Spleen (tissue), 11 donors: ENCODE measurements around the gene RASSF6. TPM values are rescaled to one million over a fixed set of nuclear protein-coding genes. Genes with fewer than 3 reads are reported as not detected.

ENCODE experiments used
- DNase-seq: peaks from one replicate; pipeline ENCODE4 v3.0.0-alpha.2; 2020
- H3K27ac ChIP-seq, 8 donors: fragments of 200-600 bp; sonication (generic) in 7 of 8; 1 replicate in 4 of 8; 2 replicates in 4 of 8; pipeline versions ENCODE4 v1.5.0 to v1.8.0; 2016 to 2021; ENCODE audit warnings: inconsistent platforms in 4 of 8, mild to moderate bottlenecking in 4 of 8, moderate library complexity in 1 of 8
- H3K27me3 ChIP-seq, 7 donors: fragments of 200-600 bp; sonication (generic) in 6 of 7; replicated peaks in 1 of 7; 1 replicate in 4 of 7; 2 replicates in 3 of 7; pipeline versions ENCODE4 v1.5.0 to v1.8.0; 2016 to 2021; ENCODE audit warnings: inconsistent platforms in 3 of 7, mild to moderate bottlenecking in 1 of 7
- H3K36me3 ChIP-seq, 6 donors: fragments of 200-600 bp; sonication (generic) in 5 of 6; 1 replicate in 4 of 6; 2 replicates in 2 of 6; pipeline versions ENCODE4 v1.5.0 to v1.8.0; 2016 to 2021; ENCODE audit warnings: inconsistent platforms in 2 of 6
- H3K4me1 ChIP-seq, 6 donors: fragments of 200-600 bp; sonication (generic) in 5 of 6; 1 replicate in 3 of 6; 2 replicates in 3 of 6; pipeline versions ENCODE4 v1.5.0 to v1.8.0; 2016 to 2021; ENCODE audit warnings: inconsistent platforms in 3 of 6
- H3K4me3 ChIP-seq, 8 donors: fragments of 200-600 bp; sonication (generic) in 7 of 8; 1 replicate in 4 of 8; 2 replicates in 4 of 8; pipeline versions ENCODE4 v1.5.0 to v1.8.0; 2016 to 2021; ENCODE audit warnings: inconsistent platforms in 4 of 8, mild to moderate bottlenecking in 4 of 8, moderate library complexity in 2 of 8
- H3K9me3 ChIP-seq, 8 donors: fragments of 200-600 bp; sonication (generic) in 7 of 8; 1 replicate in 4 of 8; 2 replicates in 4 of 8; pipeline versions ENCODE4 v1.5.0 to v1.8.0; 2016 to 2021; ENCODE audit warnings: inconsistent platforms in 4 of 8
- POLR2A ChIP-seq, 3 donors: fragments of 450-650 bp; IDR thresholded peaks; one replicate each; pipeline ENCODE4 v1.5.1; 2017; ENCODE audit warnings: antibody characterized with exemption in 3 of 3, mild to moderate bottlenecking in 1 of 3
- POLR2AphosphoS5 ChIP-seq, 3 donors: sonication (generic); formaldehyde crosslinking; IDR thresholded peaks; one replicate each; pipeline ENCODE4 v1.5.1; 2017; ENCODE audit warnings: antibody characterized with exemption in 3 of 3
- WGBS, 5 donors: extraction: QIAGEN DNeasy Blood & Tissue Kit in 3 of 5; methylation state at CpG; one replicate each; pipeline versions ENCODE4 v1.1.5 to v1.1.7; 2013 to 2018; 5-methylcytosine and 5-hydroxymethylcytosine counted together
- intact Hi-C: fragments of 100-400 bp; cut with DNase I; formaldehyde crosslinking; loops from one replicate; pipeline ENCODE4 v1.15.0; 2023; ENCODE audit warnings: low total_unique reads
- polyA plus RNA-seq, 3 donors: library from polyadenylated mRNA; stranded (reverse); fragments of 200-250 nt; gene quantifications; one replicate each; pipeline ENCODE4 v1.2.1, GENCODE V29; 2013
- small RNA-seq, 4 donors: library from RNA; depleted of rRNA; stranded (forward); fragments of <200 nt; gene quantifications; one replicate each; pipeline ENCODE3, GENCODE V24; 2016
- total RNA-seq, 7 donors: library from RNA; depleted of rRNA in 3 of 7; stranded (reverse); fragments of >200 nt in 3 of 7; fragmentation: NEBNext Ultra II Directional in 4 of 7; extraction: Animal tissue kit (Norgen Biotek cat#: 25700) in 4 of 7; gene quantifications; one replicate each; pipeline versions ENCODE4 v1.1.0 to v1.2.1, GENCODE V29; 2016 to 2021
- TF ChIP-seq, protein P1 (sequence below), 11 experiments: fragments of 200-600 bp in 7 of 11; fragments of 450-650 bp in 4 of 11; sonication (generic) in 4 of 11; IDR thresholded peaks in 8 of 11; conservative IDR thresholded peaks in 3 of 11; 1 replicate in 7 of 11; 2 replicates in 4 of 11; pipeline versions ENCODE4 v1.4.0 to v1.8.0; 2016 to 2021; ENCODE audit warnings: antibody characterized with exemption in 11 of 11, inconsistent platforms in 4 of 11, mild to moderate bottlenecking in 1 of 11
- donor health status: healthy with polysubstance abuse.
- donor health status: DM: no; HTN: no; CAD: no; lungs with moderate emphysema.
- donor health status: DM: no; HTN: no; CAD: no.
- donor health status: Bipolar disorder and iron deficiency.
- donor health status: healthy.
- donor health status: DM: no; HTN: no; CAD: no.
- donor health status: DM: yes; HTN: yes; CAD: no.

RASSF6 gene
- total and polyA plus RNA-seq, 10 donors, result 0.09 to 1.3 (median 0.29) TPM

DNA sequence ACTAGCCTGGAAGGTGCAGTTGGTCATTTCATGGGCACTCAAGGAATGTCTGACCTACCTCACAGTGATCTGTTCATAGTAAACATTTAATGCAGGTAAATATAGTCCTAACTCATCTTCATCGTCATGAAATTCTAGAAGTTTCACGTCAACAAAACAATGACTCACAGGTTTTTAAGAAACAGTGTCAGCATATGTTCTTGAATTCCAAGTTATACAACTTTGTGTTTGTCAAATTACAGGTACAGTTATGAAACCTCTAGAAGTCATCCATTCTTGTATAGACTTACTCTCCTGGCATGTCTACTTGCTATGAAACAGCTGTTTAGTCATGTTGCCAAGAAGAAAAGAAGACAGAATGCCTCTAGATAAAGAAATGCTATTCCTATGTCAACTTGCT, 92.1 kb downstream of the RASSF6 start:
- no peak for DNase-seq
- Histone ChIP-seq H3K27me3 (no peaks in the 10 kb centered on the region), H3K4me1 (no peaks in the 10 kb centered on the region), H3K9me3 (no peaks in the 10 kb centered on the region), H3K27ac (no peak overlapping the region), H3K4me3 (no peak overlapping the region), H3K36me3 (no peaks in the 10 kb centered on the region)
- TF ChIP-seq, protein P1, sequence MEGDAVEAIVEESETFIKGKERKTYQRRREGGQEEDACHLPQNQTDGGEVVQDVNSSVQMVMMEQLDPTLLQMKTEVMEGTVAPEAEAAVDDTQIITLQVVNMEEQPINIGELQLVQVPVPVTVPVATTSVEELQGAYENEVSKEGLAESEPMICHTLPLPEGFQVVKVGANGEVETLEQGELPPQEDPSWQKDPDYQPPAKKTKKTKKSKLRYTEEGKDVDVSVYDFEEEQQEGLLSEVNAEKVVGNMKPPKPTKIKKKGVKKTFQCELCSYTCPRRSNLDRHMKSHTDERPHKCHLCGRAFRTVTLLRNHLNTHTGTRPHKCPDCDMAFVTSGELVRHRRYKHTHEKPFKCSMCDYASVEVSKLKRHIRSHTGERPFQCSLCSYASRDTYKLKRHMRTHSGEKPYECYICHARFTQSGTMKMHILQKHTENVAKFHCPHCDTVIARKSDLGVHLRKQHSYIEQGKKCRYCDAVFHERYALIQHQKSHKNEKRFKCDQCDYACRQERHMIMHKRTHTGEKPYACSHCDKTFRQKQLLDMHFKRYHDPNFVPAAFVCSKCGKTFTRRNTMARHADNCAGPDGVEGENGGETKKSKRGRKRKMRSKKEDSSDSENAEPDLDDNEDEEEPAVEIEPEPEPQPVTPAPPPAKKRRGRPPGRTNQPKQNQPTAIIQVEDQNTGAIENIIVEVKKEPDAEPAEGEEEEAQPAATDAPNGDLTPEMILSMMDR (IDR thresholded peaks at IDR 0.05 in 8 of 11, conservative IDR thresholded peaks at IDR 0.05 in 3 of 11), result no peak
- TF ChIP-seq POLR2A (IDR thresholded peaks at IDR 0.05), result no peak
- TF ChIP-seq POLR2AphosphoS5 (IDR thresholded peaks at IDR 0.05), result no peak
- WGBS, 5 donors, result 87 to 97% (median 93%) methylated on average over 2 of the region's 2 CpGs
- intact Hi-C loops, result no loop called here

DNA sequence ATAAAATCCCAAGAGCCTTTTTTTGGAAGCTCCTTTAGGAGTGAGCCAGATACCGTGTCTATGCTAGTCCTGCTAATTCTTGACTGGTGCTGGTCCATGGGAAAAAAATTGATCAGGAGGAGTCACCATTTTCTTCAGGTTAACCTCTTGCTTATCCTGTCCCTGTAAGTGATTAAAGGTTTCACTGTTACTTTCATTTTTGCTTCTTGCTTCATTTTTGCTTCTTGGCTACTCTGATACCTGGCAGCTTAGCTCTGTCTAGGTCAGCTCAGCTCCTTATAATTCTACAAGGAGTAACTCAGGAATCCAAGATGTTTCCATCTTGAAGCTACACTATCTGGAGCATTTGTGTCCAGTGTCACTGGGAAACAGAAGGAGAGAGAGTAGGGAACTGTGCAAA, 93.0 kb downstream of the RASSF6 start:
- 77 to 100% (median 90%) methylated on average over 1 of the region's 1 CpG for WGBS, 5 donors
- no peaks in the 10 kb centered on the region for H3K9me3 ChIP-seq
- intact Hi-C loops, result no loop called here
- H3K36me3 ChIP-seq, result no peaks in the 10 kb centered on the region
- no peak for DNase-seq
- no peak overlapping the region for H3K27ac ChIP-seq
- no peak overlapping the region for H3K4me3 ChIP-seq
- H3K27me3 ChIP-seq, result no peaks in the 10 kb centered on the region
- no peaks in the 10 kb centered on the region for H3K4me1 ChIP-seq
- no peak for TF ChIP-seq POLR2AphosphoS5 (IDR thresholded peaks at IDR 0.05)
- TF ChIP-seq, protein P1 (IDR thresholded peaks at IDR 0.05 in 8 of 11, conservative IDR thresholded peaks at IDR 0.05 in 3 of 11), result no peak

DNA sequence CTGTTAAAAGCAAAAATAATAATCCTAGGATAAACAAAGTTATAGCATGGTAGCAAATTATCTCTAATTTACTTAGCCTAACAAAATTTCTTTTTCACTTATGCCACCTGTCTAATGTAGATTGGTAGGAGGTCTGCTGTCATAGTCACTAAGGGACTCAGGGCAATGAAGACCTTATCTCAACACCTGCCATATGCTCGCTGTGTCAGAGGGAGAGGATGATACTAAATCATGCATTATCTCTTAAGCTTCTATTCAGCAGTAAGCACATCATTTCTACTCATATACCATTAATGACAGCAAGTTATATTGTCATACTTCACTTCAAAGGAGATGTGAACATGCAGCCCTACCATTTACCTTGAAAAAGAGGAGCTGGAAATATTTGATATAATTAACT, 94.6 kb downstream of the RASSF6 start:
- intact Hi-C loops, result no loop called here
- Histone ChIP-seq H3K36me3 (no peaks in the 10 kb centered on the region), H3K4me3 (no peak overlapping the region), H3K27ac (no peak overlapping the region), H3K9me3 (no peaks in the 10 kb centered on the region), H3K27me3 (no peaks in the 10 kb centered on the region), H3K4me1 (no peaks in the 10 kb centered on the region)
- WGBS, 5 donors, result 61 to 88% (median 74%) methylated on average over 1 of the region's 1 CpG
- no peak for DNase-seq
- TF ChIP-seq POLR2AphosphoS5 (IDR thresholded peaks at IDR 0.05) (no peak), POLR2A (IDR thresholded peaks at IDR 0.05) (no peak)
- TF ChIP-seq, protein P1 (IDR thresholded peaks at IDR 0.05 in 8 of 11, conservative IDR thresholded peaks at IDR 0.05 in 3 of 11), result no peak

DNA sequence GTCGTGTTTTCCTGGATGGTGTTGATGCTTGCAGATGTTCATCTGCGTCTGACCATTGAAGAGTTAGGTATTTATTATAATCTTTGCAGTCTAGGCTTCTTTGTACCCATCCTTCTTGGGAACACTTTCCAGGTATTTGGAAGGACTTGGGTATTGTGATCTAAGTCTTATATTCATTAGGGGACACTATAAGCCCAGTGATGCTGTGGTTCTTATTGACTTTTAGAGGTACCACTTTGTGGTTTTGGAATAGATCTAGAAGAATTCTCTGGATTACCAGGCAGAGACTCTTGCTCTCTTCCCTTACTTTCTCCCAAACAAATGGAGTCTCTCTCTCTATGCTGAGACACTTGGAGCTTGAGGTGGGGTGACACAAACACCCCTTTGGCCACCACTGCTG, 97.1 kb downstream of the RASSF6 start:
- TF ChIP-seq, protein P1 (IDR thresholded peaks at IDR 0.05 in 8 of 11, conservative IDR thresholded peaks at IDR 0.05 in 3 of 11), result no peak
- TF ChIP-seq POLR2AphosphoS5 (IDR thresholded peaks at IDR 0.05) (no peak), POLR2A (IDR thresholded peaks at IDR 0.05) (no peak)

More for the DNA sequence above, 97.1 kb downstream of the RASSF6 start:
- intact Hi-C loops, result no loop called here
- Histone ChIP-seq H3K9me3 (no peaks in the 10 kb centered on the region), H3K27ac (no peak overlapping the region), H3K4me3 (no peak overlapping the region), H3K4me1 (no peaks in the 10 kb centered on the region), H3K36me3 (no peaks in the 10 kb centered on the region), H3K27me3 (no peaks in the 10 kb centered on the region)
- WGBS, 5 donors, result 84 to 94% (median 90%) methylated on average over 2 of the region's 2 CpGs
- no peak for DNase-seq

Small RNAs within 50 kb of the gene (small RNA-seq; reads per million reads assigned to genes)
- gene AC074250.1, result 0 reads per million in 4 donors

Other genes starting within 250 kb of the RASSF6 start
- gene ALB, start 216.1 kb downstream of the RASSF6 start, total RNA-seq, result 10 to 100 TPM in 1 of 7 donors, 1 to 10 TPM in 2, under 1 TPM in 1, not detected in 3; 0.46 to 16.2 (median 1.5) TPM
- gene ALB, start 216.1 kb downstream of the RASSF6 start, polyA plus RNA-seq, result under 1 TPM; 0.58 to 0.85 (median 0.83) TPM
- not detected for gene AFP, start 184.2 kb downstream of the RASSF6 start, total RNA-seq
- not detected for gene AFP, start 184.2 kb downstream of the RASSF6 start, polyA plus RNA-seq
- not detected for gene AFM, start 138.7 kb downstream of the RASSF6 start, total RNA-seq
- not detected for gene AFM, start 138.7 kb downstream of the RASSF6 start, polyA plus RNA-seq
- 10 to 100 TPM in 2 of 7 donors, 1 to 10 TPM in 1, under 1 TPM in 4; 0.28 to 28.4 (median 0.94) TPM for gene CXCL8, start 120.1 kb upstream of the RASSF6 start, total RNA-seq
- 1 to 10 TPM in 1 of 3 donors, under 1 TPM in 2; 0.59 to 3.7 (median 0.61) TPM for gene CXCL8, start 120.1 kb upstream of the RASSF6 start, polyA plus RNA-seq
- 100 to 1,000 TPM in 3 of 7 donors, 10 to 100 TPM in 4; 52.7 to 143 (median 87.4) TPM for gene CXCL6, start 216.2 kb upstream of the RASSF6 start, total RNA-seq
- 10 to 100 TPM; 17.8 to 36.0 (median 29.0) TPM for gene CXCL6, start 216.2 kb upstream of the RASSF6 start, polyA plus RNA-seq
- 10 to 100 TPM in 1 of 7 donors, 1 to 10 TPM in 6; 1.3 to 12.3 (median 2.6) TPM for gene PF4V1, start 232.9 kb upstream of the RASSF6 start, total RNA-seq
- gene PF4V1, start 232.9 kb upstream of the RASSF6 start, polyA plus RNA-seq, result 1 to 10 TPM in 2 of 3 donors, under 1 TPM in 1; 0.67 to 2.0 (median 1.3) TPM
- gene CXCL1, start 249.0 kb upstream of the RASSF6 start, total RNA-seq, result 100 to 1,000 TPM; 103 to 208 (median 185) TPM
- 100 to 1,000 TPM in 2 of 3 donors, 10 to 100 TPM in 1; 40.9 to 177 (median 132) TPM for gene CXCL1, start 249.0 kb upstream of the RASSF6 start, polyA plus RNA-seq